ENCODE data around the gene IGSF10.

IGSF10 gene

GRCh38 chr3:151462278-151462780, 1.5 kb upstream of the IGSF10 start:
- no peak for DNase-seq

GRCh38 chr3:151460228-151460627, 633 bp downstream of the IGSF10 start:
- DNase-seq, result no peak

GRCh38 chr3:151459358-151459757, 1.5 kb downstream of the IGSF10 start:
- DNase-seq, result no peak

GRCh38 chr3:151456065-151456464, 4.8 kb downstream of the IGSF10 start:
- DNase-seq, result no peak

GRCh38 chr3:151452841-151453240, 8.0 kb downstream of the IGSF10 start:
- no peak for DNase-seq

GRCh38 chr3:151452368-151452767, 8.5 kb downstream of the IGSF10 start:
- no peak for DNase-seq

- DNase-seq, result no peak
Observed at GRCh38 chr3:151446002-151446340, 14.9 kb downstream of the IGSF10 start.

GRCh38 chr3:151445273-151446001, 15.4 kb downstream of the IGSF10 start:
- DNase-seq, result no peak

- no peak for DNase-seq
Observed at GRCh38 chr3:151443583-151443982, 17.3 kb downstream of the IGSF10 start.

- no peak for DNase-seq
Observed at GRCh38 chr3:151440940-151441339, 19.9 kb downstream of the IGSF10 start.

- no peak for DNase-seq
Observed at GRCh38 chr3:151439652-151440125, 21.2 kb downstream of the IGSF10 start.

GRCh38 chr3:151437906-151438305, 23.0 kb downstream of the IGSF10 start:
- DNase-seq, result no peak

GRCh38 chr3:151436675-151437446, 24.0 kb downstream of the IGSF10 start:
- no peak for DNase-seq

- DNase-seq, result no peak
Observed at GRCh38 chr3:151434151-151434890, 26.5 kb downstream of the IGSF10 start.

GRCh38 chr3:151432616-151433372, 28.1 kb downstream of the IGSF10 start:
- no peak for DNase-seq

- DNase-seq, result no peak
Observed at GRCh38 chr3:151431940-151432339, 28.9 kb downstream of the IGSF10 start.

- no peak for DNase-seq
Observed at GRCh38 chr3:151430821-151431484, 29.9 kb downstream of the IGSF10 start.

- no peak for DNase-seq
Observed at GRCh38 chr3:151428386-151428785, 32.5 kb downstream of the IGSF10 start.

- no peak for DNase-seq
Observed at GRCh38 chr3:151426341-151426657, 34.6 kb downstream of the IGSF10 start.

- DNase-seq, result no peak
Observed at GRCh38 chr3:151425627-151426340, 35.1 kb downstream of the IGSF10 start.

GRCh38 chr3:151423091-151423490, 37.8 kb downstream of the IGSF10 start:
- no peak for DNase-seq

- no peak for DNase-seq
Observed at GRCh38 chr3:151421938-151422337, 38.9 kb downstream of the IGSF10 start.

Data from stimulated activated CD4-positive, alpha-beta T cell treated with anti-CD3 and anti-CD28 coated beads, Interleukin-4, amount 100 ng/mL, for 4 hours (primary cell).